Measurements from ENCODE around the gene ETFB.

The ETFB gene

GRCh38 chr19:51351266-51351990, 14.8 kb downstream of the ETFB start:
- DNase-seq = no peak

DNA sequence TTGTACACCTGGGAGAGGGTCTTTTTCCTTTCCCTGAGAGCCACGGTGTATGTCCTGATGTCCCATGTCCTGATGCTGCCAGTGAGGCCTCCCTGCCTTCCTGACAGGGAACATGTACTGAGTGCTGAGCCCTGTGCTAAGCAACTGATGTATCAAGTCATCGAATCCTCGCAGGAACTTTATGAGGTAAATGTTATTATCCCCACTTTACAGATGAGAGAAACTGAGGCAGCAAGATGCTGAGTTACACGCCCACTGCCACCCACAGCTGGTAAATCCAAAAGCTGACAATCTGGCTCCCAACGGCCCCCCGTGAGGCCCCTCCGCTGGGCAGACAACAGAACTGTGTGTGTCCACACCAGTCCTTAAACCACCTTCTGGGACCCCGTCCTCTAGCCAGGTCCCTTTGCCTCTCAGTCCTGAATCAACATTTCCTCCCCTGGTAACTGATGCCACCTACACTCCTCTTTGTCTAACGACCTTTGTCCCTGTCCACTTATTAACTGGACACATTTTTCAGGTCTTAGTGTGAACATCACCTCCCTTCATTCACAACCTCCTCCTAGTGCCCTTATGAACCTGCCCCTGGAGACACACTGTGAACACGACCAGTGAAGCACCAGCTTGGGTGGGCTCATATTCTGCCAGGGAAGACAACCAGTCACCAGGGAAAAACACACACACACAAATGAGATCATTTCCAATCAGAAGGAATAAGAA, 18.8 kb downstream of the ETFB start:
- no peak for DNase-seq

DNA sequence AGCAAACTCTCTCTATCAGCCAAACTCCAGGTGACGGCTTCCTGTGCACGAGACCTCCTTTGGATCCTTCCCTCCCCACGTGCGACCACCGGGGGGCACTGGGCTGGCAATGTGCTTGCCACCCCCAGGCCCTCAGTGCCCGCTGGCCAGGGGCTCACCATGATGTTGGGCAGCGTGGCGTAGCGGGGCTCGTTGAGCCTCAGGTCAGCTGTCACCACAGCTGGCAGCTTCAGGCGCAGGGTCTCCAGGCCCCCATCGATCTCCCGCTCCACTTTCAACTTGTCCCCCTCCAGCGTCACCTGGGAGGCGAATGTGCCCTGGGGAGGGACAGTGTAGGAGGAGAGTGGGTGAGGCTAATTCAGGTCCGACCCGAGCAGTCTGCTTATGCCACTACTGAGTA, 19.4 kb downstream of the ETFB start:
- no peak for DNase-seq

- no peak for DNase-seq
Measured at GRCh38 chr19:51345076-51345620, 21.0 kb downstream of the ETFB start.

DNA sequence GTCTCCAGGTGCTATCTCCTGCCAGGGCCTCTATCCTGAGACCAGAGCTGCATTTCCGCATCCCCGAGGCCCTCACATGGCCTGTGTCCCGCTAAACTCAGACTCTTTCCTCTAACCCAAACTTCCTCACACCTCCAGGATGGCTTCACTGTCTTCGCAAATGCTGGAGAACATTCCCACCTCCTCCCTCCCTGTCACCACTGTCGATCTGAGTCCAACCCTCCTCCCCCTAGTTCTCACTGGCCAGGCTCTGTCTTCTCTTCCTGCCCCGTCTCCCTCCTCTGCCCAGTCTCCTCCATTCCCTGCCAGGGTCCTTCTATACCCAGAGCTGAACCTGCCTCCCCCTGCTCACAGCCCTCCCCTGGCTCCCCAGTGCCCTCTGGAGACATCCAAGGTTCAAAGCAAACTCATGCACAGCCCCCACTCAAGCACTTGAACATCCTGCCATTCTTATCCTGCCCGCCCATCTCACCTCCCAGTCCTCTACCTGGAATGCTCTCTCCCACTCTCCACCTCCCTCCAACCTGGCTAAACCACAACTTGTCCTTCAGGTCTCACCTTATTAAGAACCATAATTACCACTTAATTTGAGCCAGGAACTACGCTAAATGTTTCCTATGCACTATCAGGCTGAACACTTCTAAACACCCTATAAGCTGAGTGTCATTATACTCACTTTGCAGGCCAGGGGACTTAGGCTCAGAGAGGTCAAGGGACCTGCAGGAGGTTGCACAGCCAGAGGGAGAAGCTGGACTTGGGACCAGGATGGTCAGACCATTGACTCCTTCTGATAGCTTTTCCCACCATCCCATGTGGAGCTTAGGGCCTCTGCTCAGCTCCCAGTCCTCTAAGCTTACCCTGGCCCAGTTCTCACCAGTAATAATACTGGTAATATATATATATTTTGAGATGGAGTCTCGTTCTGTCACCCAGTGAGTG, 23.3 kb downstream of the ETFB start:
- DNase-seq = no peak

- no peak for DNase-seq
Measured at GRCh38 chr19:51341976-51342580, 24.1 kb downstream of the ETFB start, which contains the start of gene VSIG10L. Gene VSIG10L, minus strand, starts transcription at chr19:51342139. Its CDS starts 15 bp downstream, at chr19:51342124.

DNA sequence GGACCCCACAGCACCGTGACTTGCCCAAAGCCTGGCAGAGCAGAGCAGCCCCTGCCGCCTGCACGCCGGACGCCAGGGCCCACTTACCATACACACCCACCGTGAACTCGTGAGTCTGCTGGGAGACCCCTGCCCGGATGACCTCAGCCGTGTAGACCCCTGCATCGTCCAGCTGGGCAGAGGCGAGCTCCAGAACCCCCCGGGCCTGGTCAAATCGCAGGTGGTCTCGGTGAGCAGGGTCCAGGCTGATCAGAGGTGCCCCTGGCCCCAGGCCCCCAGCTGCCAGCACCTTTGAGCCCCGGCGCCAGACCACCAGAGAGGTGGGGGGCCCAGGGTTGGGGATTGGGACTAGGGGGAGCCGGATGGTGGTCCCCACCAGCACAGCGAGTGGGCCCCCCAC, 25.1 kb downstream of the ETFB start:
- DNase-seq = no peak

DNA sequence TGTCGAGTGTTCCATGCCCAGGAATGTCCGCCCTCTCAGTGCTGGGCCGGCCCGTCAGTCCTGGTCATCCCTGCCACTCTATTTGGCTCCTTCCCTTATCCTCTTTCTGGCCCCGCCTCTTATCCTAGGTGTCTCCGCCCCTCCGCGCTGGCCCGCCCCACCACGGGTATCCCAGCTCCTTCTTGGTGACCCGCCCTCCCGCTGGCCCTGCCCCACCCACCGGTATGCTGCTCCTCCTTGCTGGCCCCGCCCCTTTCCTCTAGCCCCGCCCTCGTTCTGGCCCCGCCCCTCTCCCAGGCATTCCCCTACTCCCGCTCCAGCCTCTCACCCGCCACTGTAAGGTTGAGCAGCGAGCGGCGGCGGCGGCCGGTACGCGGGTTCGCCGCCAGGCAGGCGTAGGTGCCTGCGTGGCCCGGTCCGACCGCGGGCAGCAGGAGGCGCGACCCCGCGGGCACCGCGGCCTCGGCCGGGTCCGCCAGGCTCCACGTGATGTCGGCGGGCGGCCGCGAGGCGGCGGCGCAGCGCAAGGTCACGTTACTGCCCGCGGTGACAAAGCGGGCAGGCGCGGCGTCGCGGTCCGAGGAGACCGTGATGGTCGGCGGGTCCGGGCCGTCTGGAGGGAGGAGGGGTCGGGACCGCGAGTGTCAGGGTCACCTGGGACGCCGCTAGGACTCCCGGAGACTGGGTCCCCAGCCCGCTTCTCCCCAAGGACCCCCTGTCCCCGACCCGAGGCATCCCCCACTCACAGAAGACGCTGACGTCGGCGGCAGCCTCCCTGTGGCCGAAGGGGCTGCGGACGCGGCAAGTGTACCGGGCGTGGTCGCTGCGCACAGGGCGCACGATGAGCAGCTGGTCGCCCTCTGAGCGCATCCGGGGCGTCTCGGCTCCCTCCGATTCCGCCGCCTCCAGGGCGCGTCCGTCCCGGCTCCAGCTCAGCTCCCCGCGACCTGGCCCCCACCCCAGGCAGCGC, 26.2 kb downstream of the ETFB start:
- peak; percentile 94 for DNase-seq

DNA sequence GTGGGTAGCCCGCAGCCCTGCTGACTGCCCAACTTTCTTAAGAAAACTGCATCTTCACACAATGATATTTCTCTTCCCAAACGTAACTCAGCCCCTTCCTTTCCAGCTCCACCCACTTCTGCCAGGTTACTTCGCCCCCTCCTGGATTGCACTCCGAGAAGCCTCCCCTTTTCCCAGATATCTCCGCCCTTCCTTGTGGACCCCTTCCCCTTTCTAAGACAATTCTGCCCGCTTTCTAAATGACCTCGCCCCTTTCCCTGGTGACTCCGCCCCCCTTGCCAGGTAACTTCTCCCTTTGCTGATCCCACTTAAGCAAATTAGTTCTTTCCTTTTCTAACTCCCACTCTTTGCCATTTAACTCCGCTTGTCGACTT, 26.9 kb downstream of the ETFB start:
- no peak for DNase-seq

DNA sequence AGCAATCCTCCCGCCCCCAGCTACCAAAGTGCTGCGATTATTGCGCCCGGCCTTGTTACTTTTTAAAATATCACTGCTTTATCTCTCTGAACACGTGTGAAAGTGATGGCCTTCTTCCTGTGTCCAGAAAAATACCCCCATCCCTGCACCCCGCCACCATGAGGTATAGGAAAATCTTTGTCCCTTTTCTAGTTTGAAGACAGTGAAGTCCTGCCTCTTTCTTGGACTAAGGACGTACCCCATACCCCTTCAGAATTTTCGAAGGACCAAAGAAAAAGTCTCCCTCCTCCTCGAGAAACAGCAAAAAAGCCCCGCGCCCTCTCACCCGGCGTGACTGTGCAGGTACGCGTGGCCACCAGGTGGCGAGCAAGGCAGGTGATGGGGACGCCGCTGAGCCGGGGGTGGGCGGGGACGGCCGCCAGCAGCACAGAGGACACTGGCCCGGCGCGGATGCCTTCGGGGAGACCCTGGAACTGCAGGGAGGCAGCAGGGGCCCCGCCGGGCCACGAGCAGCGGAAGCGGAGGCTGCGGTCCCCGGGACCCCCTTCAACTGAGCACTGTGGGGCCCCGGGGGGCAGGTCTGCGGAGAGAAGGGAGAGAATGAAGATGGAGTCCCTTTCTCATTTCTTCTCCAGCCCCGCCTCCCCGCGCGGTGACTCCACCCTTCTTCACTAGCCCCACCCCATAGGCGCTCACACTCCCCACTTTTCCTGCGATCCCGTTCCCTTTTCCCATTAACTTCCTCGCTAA, 27.4 kb downstream of the ETFB start:
- DNase-seq = peak; percentile 89

- no peak for DNase-seq
Measured at GRCh38 chr19:51337861-51338562, 28.2 kb downstream of the ETFB start.

DNA sequence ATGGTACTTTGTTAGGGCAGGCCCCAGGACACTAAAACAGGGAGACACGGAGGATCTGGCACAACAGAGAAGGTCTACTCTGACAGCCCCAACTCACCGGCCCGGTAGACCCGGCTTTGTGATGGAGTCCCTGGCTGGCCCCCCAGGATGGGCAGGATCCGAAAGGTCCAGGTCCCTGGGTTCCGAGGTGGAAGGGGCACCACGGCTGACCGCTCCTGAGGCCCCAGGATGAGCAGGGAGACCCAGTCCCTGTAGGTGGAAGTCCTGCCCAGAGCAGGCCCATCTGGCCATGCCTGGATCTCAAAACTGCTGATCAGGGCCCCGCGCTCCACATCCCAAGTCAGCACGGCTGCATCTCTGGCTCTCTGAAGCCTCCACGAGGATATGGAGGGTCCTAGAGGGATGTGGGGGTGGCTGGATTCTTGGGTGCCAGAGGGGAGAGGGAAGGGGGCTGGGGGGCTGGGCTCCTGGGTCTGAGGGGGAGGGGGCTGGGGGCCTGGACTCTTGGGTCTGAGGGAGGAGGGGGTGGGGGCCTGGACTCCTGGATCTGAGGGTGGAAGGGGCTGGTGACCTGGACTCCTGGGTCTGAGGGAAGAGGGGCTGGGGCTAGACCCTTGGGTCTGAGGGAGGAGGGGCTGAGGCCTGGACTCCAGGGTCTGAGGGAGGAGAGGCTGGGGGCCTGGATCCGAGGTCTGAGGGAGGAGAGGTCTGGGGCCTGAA, 28.9 kb downstream of the ETFB start:
- DNase-seq = no peak

- DNase-seq = no peak
Measured at GRCh38 chr19:51333836-51334460, 32.2 kb downstream of the ETFB start.

DNA sequence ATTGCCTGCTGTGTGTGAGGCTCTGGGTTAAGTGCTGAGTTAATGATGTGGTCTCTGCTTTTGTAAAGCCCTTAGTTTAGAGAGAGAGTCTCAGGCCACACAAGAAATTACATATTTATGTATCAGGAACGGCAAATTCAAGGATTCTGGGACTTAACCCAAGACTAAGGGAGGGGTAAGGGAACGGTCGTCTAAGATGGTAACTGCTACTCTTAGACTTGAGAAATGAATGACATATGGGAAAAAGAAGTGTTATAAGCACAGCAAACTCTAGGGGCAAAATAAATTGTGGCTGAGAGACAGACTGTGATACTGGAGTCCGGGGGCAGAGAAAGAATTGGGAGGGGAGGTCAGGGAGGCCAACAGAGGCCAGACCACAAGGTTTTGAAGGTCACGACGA, 34.5 kb downstream of the ETFB start:
- DNase-seq = no peak

DNA sequence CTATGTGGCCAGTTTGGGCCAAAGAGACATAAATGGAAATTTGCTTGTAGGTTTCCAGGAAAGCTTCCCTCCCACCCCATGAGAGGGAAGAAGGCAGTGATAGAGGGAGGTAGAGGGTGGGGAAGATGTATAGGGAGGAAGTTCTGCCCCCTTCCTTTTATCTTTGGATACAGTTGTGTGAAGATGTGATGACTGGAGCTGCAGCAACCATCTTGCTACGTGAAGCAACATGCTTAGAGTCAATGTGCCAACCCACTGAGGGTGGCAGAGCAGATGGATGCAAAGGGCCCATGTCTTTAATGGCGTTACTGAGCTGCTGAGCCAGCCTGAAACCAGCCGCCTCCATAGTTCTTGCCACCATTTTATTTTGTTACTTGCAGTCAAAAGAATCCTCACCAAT, 35.0 kb downstream of the ETFB start:
- no peak for DNase-seq

DNA sequence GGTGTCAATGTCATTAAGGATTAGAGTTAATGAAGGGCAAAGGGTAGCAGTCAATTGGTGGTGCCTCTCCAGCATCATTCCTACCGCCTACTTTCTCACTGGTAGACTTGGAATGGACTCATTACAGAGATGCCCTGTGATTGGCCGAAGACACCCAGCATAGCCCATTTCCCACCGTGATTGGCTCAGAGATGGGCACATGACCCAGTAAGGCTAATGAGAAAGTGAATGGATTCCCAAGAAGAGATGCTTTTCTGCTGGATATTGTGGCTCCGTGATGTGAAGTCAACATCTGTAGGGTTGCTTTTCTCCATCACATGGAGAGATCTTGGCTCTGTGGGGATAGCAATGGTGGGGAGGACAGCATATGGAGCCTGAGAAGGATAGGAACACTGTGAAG, 35.8 kb downstream of the ETFB start:
- no peak for DNase-seq

DNA sequence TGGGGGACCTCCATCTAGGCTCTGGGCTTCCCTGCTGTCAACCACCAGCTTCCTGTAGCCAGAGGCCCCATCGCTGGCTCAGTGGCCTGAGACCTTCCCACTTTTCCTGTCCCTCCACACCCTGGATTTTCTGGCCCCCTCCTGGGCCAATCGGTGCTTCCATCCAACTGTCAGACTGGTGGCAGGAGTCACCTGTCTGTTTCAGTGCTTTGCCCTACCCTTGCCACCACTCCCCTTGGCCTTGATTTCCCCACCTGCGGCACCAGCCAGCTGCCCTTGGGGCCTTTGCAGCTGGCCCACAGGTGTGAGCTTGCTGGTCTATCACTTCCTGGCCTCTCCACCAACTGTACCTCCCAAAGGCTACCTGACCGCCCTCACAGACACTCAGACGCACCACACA, 36.8 kb downstream of the ETFB start:
- DNase-seq = no peak

GRCh38 chr19:51327066-51328001, 38.9 kb downstream of the ETFB start:
- peak; percentile 42 for DNase-seq
